AG09319 (cell line): ENCODE measurements around the gene ARHGAP26.
A peak's percentile ranks its signal among the peaks of the same experiment; 100 is the strongest.

ENCODE experiments used
- DNase-seq: peaks from one replicate; pipeline ENCODE4 v3.0.0-alpha.2; 2010; ENCODE audit warnings: low read depth; ENCODE audit errors: extremely low read depth
- CTCF ChIP-seq: IDR thresholded peaks from 2 replicates; pipeline ENCODE4 v1.5.1; 2011; ENCODE audit warnings: low read depth, mild to moderate bottlenecking, inconsistent platforms, low read length, moderate library complexity

ARHGAP26 gene

GRCh38 chr5:143161885-143162540 is 391.8 kb downstream of the ARHGAP26 start:
- DNase-seq, result peak; percentile 61
- no peak for TF ChIP-seq CTCF

- DNase-seq, result no peak
- TF ChIP-seq CTCF, result no peak
These were observed 392.6 kb downstream of the ARHGAP26 start for GRCh38 chr5:143162810-143163209.

GRCh38 chr5:143164557-143164956 is 394.4 kb downstream of the ARHGAP26 start:
- TF ChIP-seq CTCF, result no peak
- DNase-seq, result no peak

GRCh38 chr5:143165049-143165880 is 395.1 kb downstream of the ARHGAP26 start:
- no peak for DNase-seq
- no peak for TF ChIP-seq CTCF

GRCh38 chr5:143166090-143166489 is 395.9 kb downstream of the ARHGAP26 start:
- TF ChIP-seq CTCF, result no peak
- no peak for DNase-seq

- no peak for TF ChIP-seq CTCF
- no peak for DNase-seq
These were observed 396.7 kb downstream of the ARHGAP26 start for GRCh38 chr5:143166661-143167420.
